NCI-H748 treated with DMSO at 0.1 percent for 48 hours (cell line): ENCODE measurements around the gene ACMSD.
A peak's percentile ranks its signal among the peaks of the same experiment; 100 is the strongest.
"Not testable (repeated sequence)": the region's sequence is repeated elsewhere in the genome, so short reads cannot be mapped to it uniquely, and the experiment has no call there.

Experiments used
- DNase-seq: peaks from one replicate; lab custom pipeline; 2025; lab: John Stamatoyannopoulos, UW

The ACMSD gene

GRCh38 chr2:134838143-134838620 is at the start of gene ACMSD:
TSS of gene ACMSD (plus strand) at chr2:134838616. CDS start at chr2:134838683, 67 bp downstream.
- no peak for DNase-seq

GRCh38 chr2:134790487-134790886 is 47.9 kb upstream of the ACMSD start:
- no peak for DNase-seq

GRCh38 chr2:134791616-134792015 is 46.8 kb upstream of the ACMSD start:
- DNase-seq: no peak

- peak; percentile 20 for DNase-seq
Measured at GRCh38 chr2:134792186-134792585, 46.2 kb upstream of the ACMSD start.

DNA sequence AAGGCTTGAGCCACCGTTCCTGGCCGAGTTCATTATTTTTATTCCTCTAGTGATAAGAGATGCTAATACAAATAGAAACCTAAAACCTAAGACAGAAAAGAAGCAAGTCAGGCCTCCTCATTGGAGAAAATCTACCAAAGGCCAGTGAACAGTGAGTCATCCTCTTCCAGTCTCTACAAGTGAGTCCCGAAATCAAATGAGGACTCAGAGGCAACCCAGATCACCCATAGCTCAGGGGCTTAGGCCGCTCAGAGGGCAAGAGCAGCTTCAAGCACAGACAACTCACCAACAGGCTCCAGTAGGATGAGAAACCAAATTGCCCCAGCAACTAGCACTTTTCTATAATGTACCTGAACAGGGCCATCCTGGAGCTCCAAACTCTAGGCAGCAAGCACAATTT is 42.7 kb upstream of the ACMSD start:
- no peak for DNase-seq

DNA sequence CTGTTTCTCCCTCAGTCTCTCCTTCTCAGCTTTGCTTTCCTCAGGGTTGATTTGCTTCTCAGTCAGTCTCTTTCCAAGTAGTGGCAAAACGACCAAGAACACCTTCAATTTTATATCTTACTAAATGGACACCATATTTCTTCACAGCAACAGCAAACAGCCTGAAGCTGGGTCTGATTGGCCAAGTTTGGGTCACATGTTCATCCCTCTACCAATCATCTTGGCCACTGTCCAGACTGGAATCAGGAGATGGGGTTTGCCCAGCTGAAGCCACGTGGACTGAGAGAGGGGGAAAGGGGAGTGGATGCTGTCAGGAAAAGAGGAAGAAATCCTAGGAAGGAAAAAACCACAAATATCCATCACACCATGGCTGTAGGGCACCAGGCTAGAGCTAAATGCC is 42.0 kb upstream of the ACMSD start:
- DNase-seq: no peak

DNA sequence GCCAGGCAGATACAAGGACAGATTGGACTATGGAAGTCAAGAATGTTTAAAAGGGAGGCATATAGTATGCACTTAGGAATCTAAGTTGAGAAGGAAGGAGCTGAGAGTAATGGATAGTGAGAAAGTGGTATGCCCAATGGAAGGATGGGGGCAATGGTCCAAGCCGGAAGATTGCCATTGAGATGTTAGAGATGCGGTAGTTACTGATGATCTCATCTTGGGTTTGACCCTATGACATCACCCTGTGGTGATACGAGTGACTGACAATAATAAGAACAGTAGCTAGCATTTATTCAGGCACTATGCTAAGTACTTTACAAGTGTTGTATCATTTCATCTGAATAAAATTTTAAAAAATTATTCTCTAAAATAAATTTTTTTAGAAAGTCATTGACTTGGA is 38.5 kb upstream of the ACMSD start:
- no peak for DNase-seq

DNA sequence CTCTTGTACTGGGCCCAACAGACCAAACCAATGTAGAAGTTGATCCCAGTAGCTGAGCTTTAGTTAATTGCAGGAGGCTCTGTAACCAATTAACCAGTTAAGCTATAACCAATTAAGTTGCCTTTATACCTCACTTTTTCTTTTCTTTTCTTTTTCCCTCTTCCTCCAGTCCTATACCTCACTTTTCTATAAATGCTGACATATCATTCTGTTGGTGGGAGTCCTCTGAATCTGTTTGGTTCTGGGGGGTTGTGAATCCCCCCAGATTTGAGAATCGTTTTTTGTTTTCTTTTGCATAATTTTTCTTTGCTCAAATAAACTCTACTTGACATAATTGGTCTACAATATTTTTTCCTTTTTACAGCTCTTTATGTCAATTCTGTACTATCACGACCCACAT is 38.1 kb upstream of the ACMSD start:
- DNase-seq: no peak

- DNase-seq: not testable (repeated sequence)
Measured at GRCh38 chr2:134803609-134804405, 34.6 kb upstream of the ACMSD start.

DNA sequence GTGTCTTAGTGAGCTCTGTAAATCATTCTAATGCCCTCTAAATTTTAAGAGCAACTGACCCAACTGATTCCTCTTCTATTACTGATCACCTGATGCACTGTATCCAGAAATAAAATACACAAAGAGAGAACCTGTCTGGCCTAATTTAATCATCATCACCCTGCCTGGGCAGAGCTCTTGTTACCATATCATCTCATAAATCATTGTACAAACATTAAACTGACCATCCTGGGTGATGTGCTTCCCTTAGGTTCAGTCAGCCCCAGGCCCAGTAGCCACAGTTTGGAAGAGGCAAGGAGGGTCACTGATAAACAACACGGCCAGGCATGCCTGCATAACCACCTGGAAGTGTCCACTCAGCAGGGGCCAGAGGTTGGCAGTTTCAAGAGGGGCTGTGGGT is 22.7 kb upstream of the ACMSD start:
- no peak for DNase-seq

- no peak for DNase-seq
Measured at GRCh38 chr2:134818321-134818720, 20.1 kb upstream of the ACMSD start.

GRCh38 chr2:134819334-134819733 is 19.1 kb upstream of the ACMSD start:
- DNase-seq: no peak

GRCh38 chr2:134823431-134823830 is 15.0 kb upstream of the ACMSD start:
- DNase-seq: no peak

DNA sequence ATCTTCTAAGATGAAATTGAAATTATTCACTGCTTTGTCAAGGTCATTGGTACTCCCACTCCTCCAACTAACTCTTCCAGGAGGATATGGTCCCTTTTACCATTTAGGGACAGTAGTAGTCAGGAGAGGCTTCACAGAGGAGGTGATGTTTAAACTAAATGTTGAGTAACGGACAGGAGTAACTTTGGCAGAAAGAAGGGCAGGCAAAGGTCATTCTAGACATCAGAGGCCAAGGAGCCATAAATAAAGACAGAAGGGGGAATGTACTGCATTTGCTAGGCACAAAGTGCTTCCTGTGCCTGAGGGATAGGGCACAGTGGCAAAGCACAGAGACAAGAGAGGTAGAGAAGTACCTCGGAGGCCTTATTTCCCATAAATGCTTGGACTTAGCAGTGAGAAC is 14.6 kb upstream of the ACMSD start:
- DNase-seq: no peak

- DNase-seq: not testable (repeated sequence)
Measured at GRCh38 chr2:134825716-134826115, 12.7 kb upstream of the ACMSD start.

DNA sequence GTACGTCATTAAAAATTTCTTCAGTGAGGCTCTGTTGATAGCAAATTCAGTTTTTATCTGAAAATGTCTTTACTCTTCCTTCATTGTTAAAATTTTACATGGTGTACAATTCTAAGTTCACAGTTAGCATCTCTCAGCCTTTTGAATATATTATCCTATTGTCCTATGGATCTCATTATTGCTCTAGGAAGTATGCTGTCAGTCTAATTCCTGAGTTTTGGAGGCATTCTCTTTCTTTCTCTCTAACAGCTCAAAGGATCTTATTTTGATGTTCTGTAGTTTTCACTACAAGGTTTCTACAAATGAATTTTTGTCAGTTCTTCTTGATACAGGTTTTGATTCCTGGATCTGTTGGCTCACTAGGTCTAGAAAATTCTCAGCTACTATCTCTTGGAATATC is 2.9 kb upstream of the ACMSD start:
- no peak for DNase-seq

DNA sequence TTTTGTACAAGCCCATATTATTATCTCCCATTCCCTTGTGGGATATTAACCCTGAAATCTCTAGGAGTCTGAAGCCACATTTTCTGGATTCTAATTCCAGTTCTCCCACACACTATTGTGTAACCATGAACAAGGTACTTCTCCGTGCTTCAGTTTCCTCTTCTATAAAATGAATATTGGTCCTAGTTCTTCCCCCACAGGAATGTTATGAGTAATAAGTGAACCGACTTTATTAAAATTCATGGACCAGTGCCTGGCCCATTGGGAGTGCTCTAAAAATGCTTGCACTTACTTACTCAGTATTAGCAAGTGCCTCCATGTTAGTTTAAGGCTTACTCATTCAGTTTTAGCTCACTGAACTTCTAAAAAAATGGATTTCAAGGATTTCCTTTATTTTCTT is 1.4 kb upstream of the ACMSD start:
- no peak for DNase-seq

DNA sequence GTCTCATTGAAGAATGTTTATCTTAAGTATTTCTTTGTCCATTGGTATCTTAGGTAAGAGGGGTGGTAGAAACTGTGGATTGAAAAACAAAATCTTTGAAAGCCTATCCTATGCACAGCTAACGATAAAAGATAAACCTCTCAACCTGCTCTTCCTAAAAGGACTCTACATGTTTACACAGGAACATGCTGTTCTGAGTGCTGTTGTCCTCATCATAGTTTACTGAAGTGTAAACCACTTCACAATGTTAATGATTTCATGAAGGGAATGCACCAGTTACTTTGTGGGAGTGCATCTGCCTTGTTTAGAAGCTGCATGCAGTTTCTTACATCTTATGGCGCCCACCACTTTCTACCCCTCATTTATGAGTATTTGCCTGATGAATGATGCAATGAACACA is 1.2 kb downstream of the ACMSD start:
- peak; percentile 3 for DNase-seq

DNA sequence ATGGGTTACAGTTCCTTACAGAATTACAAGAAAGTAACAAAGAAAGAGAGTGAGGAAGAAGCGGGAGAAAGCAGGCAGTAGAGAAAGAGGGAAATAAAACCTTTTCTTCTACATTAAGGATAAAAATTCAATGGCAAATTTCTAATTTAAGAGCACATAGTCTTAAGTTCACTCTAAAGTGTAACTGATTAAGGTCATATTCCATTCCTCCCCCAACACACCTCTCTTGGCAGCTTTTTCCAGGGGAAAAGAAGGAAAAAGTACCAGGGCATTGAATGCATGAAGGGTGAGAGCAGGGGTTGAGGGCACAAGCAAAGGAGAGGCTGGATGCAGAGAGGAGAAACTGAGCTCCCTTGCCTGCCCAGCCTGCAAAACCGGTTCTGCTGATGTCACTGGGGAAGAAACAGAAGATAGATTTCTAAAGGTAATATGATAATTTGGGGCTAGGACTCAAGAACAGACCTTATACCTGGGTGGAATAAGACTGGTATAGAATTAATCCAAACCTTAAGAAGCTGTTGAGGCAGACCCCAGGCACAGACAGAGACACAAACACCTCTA is 4.6 kb downstream of the ACMSD start:
- peak; percentile 3 for DNase-seq

GRCh38 chr2:134843968-134844367 is 5.6 kb downstream of the ACMSD start:
- no peak for DNase-seq

DNA sequence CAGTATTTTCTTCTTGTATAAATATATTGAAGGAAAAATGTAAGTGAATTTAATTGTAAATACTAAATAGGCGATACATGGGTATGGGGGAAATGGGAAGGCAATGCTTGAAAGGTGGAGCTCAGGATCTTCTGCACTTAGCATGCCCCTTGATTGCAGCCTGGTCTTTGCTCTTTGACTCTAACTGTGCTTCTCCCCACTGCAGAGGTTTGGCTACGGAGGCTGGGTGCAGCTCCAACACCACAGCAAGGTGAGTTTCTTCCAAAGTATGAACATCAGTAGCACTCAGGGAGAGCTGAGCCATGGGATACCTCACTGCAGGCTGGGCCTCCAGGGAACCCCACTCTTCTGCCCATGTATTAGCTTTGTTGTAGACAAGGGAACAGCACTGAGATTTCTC is 6.6 kb downstream of the ACMSD start:
- no peak for DNase-seq

DNA sequence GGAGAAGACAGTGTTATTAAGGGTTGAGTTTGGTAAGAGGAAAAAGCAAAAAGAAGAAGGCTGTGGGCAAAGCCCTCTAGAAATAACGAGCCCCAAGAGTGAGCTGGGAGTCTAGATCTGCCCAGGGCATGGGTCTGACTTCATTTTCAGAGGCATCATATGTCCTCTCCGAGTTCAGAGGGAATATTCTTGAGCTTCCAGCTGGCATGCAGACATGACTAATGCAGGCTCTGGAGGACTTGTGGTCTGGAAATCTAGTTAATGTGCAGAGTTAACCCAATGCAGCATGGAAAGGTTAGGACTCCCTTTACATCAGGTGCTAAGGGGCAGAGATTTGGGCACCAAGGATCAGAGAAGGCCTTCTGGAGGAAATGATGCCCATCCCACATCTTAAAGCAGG is 7.3 kb downstream of the ACMSD start:
- DNase-seq: no peak

GRCh38 chr2:134846213-134846612 is 7.8 kb downstream of the ACMSD start:
- no peak for DNase-seq

- not testable (repeated sequence) for DNase-seq
Measured at GRCh38 chr2:134847582-134847981, 9.2 kb downstream of the ACMSD start.
